ENCODE results near the gene ENTPD1. TPM values are rescaled to one million over a fixed set of nuclear protein-coding genes. Genes with fewer than 3 reads are reported as not detected.

ENTPD1 gene
- total and polyA plus RNA-seq, 2 experiments from 2014 or later = 1.5 to 8.9 TPM

- WGBS (ENCODE audit: low lambda C conversion rate, missing lambda C conversion rate) = 65% methylated on average over 2 of the region's 2 CpGs
- H3K9me2 ChIP-seq (replicated peaks; ENCODE audit: insufficient read depth) = no peaks in the 10 kb centered on the region
- H4K20me1 ChIP-seq (ENCODE audit: insufficient read depth, poor library complexity, severe bottlenecking) = no peaks in the 10 kb centered on the region
- H3K4me2 ChIP-seq = peak overlapping the region; percentile 56
- H3K4me3 ChIP-seq = no peak overlapping the region
- TF ChIP-seq EZH2 (IDR thresholded peaks at IDR 0.05; ENCODE audit: borderline replicate concordance) (no peak), EZH2phosphoT487 (IDR thresholded peaks at IDR 0.05; ENCODE audit: low read depth, severe bottlenecking, unreplicated experiment) (peak; percentile 63), CTCF (IDR thresholded peaks at IDR 0.05; ENCODE audit: poor library complexity) (no peak)
- DNase-seq (ENCODE audit: low spot score) = peak; percentile 13
- H3K36me3 ChIP-seq (replicated peaks; ENCODE audit: insufficient read depth, low read depth) = no peaks in the 10 kb centered on the region
- no peak overlapping the region for H2AFZ ChIP-seq
- no peaks in the 10 kb centered on the region for H3K9me3 ChIP-seq (ENCODE audit: low read depth)
- H3K27ac ChIP-seq = peak overlapping the region; percentile 85
- peaks cover 12% of the 10 kb centered on the region for H3K4me1 ChIP-seq (ENCODE audit: insufficient read depth)
- H3K79me2 ChIP-seq = no peaks in the 10 kb centered on the region
- no peaks in the 10 kb centered on the region for H3K27me3 ChIP-seq
Measured at GRCh38 chr10:95866467-95866842, 110.5 kb downstream of the ENTPD1 start.

DNA sequence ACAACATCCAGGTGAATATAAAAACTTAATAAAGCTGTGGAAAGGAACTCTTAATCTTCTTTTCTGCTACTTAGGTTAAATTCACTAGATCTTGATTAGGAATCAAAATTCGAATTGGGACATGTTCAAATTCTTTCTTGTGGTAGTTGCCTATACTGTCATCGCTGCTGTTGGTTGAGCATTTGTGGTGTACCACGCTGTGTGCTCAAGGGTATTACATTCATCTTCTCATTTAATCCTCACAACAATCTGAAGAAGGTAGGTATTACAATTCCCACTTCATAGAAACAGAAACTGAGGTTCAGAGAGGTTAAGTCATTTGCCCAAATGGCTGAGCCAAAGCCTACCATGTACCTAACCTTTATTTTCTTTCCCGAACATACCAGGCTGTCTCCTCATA is 111.9 kb downstream of the ENTPD1 start:
- DNase-seq (ENCODE audit: low spot score) = no peak
- Histone ChIP-seq H3K4me3 (no peak overlapping the region), H3K9me2 (replicated peaks; ENCODE audit: insufficient read depth) (no peaks in the 10 kb centered on the region), H3K4me2 (no peak overlapping the region), H2AFZ (no peak overlapping the region), H3K9me3 (ENCODE audit: low read depth) (no peaks in the 10 kb centered on the region), H3K4me1 (ENCODE audit: insufficient read depth) (peaks cover 12% of the 10 kb centered on the region), H3K27ac (no peak overlapping the region), H3K36me3 (replicated peaks; ENCODE audit: insufficient read depth, low read depth) (no peaks in the 10 kb centered on the region), H4K20me1 (ENCODE audit: insufficient read depth, poor library complexity, severe bottlenecking) (no peaks in the 10 kb centered on the region), H3K27me3 (no peaks in the 10 kb centered on the region), H3K79me2 (no peaks in the 10 kb centered on the region)
- WGBS (ENCODE audit: low lambda C conversion rate, missing lambda C conversion rate) = 94% methylated on average over 4 of the region's 4 CpGs
- TF ChIP-seq EZH2 (IDR thresholded peaks at IDR 0.05; ENCODE audit: borderline replicate concordance) (no peak), CTCF (IDR thresholded peaks at IDR 0.05; ENCODE audit: poor library complexity) (no peak), EZH2phosphoT487 (IDR thresholded peaks at IDR 0.05; ENCODE audit: low read depth, severe bottlenecking, unreplicated experiment) (no peak)

- Histone ChIP-seq H3K36me3 (replicated peaks; ENCODE audit: insufficient read depth, low read depth) (peaks cover 7% of the 10 kb centered on the region), H3K9me3 (ENCODE audit: low read depth) (no peaks in the 10 kb centered on the region), H3K79me2 (no peaks in the 10 kb centered on the region), H3K4me1 (ENCODE audit: insufficient read depth) (no peaks in the 10 kb centered on the region), H3K9me2 (replicated peaks; ENCODE audit: insufficient read depth) (no peaks in the 10 kb centered on the region), H3K27ac (no peak overlapping the region), H3K27me3 (no peaks in the 10 kb centered on the region), H2AFZ (no peak overlapping the region), H3K4me3 (no peak overlapping the region), H4K20me1 (ENCODE audit: insufficient read depth, poor library complexity, severe bottlenecking) (no peaks in the 10 kb centered on the region), H3K4me2 (no peak overlapping the region)
- TF ChIP-seq EZH2 (IDR thresholded peaks at IDR 0.05; ENCODE audit: borderline replicate concordance) (no peak), CTCF (IDR thresholded peaks at IDR 0.05; ENCODE audit: poor library complexity) (no peak), EZH2phosphoT487 (IDR thresholded peaks at IDR 0.05; ENCODE audit: low read depth, severe bottlenecking, unreplicated experiment) (no peak)
- no peak for DNase-seq (ENCODE audit: low spot score)
- 3% methylated on average over 2 of the region's 2 CpGs for WGBS (ENCODE audit: low lambda C conversion rate, missing lambda C conversion rate)
Measured at GRCh38 chr10:95872158-95872711, 116.3 kb downstream of the ENTPD1 start.

All from hepatocyte (in vitro differentiated cells).